AG04449 (cell line): Measurements from ENCODE around the gene FNTB.

ENCODE experiments used
- CTCF ChIA-PET: fragments of 350-600 bp; formaldehyde crosslinking; extraction: SDS; loops from one replicate; lab custom pipeline; 2021; ENCODE audit warnings: antibody characterized with exemption; lab: Yijun Ruan, JAX
- POLR2A ChIA-PET: fragments of 400-600, 350-600 bp; formaldehyde crosslinking; extraction: SDS; loops from one replicate; lab custom pipeline; 2020; ENCODE audit warnings: antibody characterized with exemption, inconsistent platforms; lab: Yijun Ruan, JAX
- DNase-seq: peaks from one replicate; pipeline ENCODE4 v3.0.0-alpha.2; 2010; ENCODE audit warnings: low read depth, low spot score
- H3K4me3 ChIP-seq: 2 replicates; pipeline ENCODE4 v1.5.1; 2011; ENCODE audit warnings: low read depth, mild to moderate bottlenecking, control low read depth, low read length
- CTCF ChIP-seq: IDR thresholded peaks from one replicate; pipeline ENCODE4 v1.5.1; 2011; ENCODE audit warnings: mild to moderate bottlenecking, moderate library complexity, low read length, control low read depth, inconsistent platforms; ENCODE audit not compliant: insufficient read depth; ENCODE audit errors: missing control alignments

The FNTB gene

GRCh38 chr14:64971943-64972791 is 14.5 kb upstream of the FNTB start, which contains the start of gene RAB15:
Gene RAB15 (minus strand): TSS chr14:64972336. CDS start chr14:64972076, 260 bp downstream.
- DNase-seq, result no peak
- TF ChIP-seq CTCF, result no peak
- H3K4me3 ChIP-seq, result peak within 1 kb of the TSS; percentile 76
- POLR2A ChIA-PET, result interaction anchor here (0.7 kb wide), 1 partner anchor 7 kb away, joined by 3 read pairs; no protein-coding TSS in a partner anchor
- CTCF ChIA-PET, result interaction anchor here (0.7 to 9.1 kb wide), 3 partner anchors 9 to 19 kb away, joined by 3 to 111 read pairs (median 3); partner anchors contain the start of gene FNTB

- H3K4me3 ChIP-seq, result no peak overlapping the region
- ChIA-PET POLR2A (no interaction called here), CTCF (interaction anchor here (9.1 kb wide), 1 partner anchor 11 kb away, joined by 111 read pairs; the partner anchor contains the start of gene FNTB)
- DNase-seq, result no peak
- TF ChIP-seq CTCF, result no peak
Measured at GRCh38 chr14:64973026-64973442, 13.7 kb upstream of the FNTB start.

GRCh38 chr14:64973826-64974225 is 12.9 kb upstream of the FNTB start:
- POLR2A ChIA-PET, result no interaction called here
- TF ChIP-seq CTCF, result no peak
- CTCF ChIA-PET, result interaction anchor here (9.1 kb wide), 1 partner anchor 10 kb away, joined by 111 read pairs; the partner anchor contains the start of gene FNTB
- H3K4me3 ChIP-seq, result no peak overlapping the region
- DNase-seq, result no peak

GRCh38 chr14:64974563-64974962 is 12.1 kb upstream of the FNTB start:
- TF ChIP-seq CTCF, result no peak
- no peak overlapping the region for H3K4me3 ChIP-seq
- DNase-seq, result no peak
- ChIA-PET POLR2A (interaction anchor here (1.1 kb wide), 1 partner anchor 12 kb away, joined by 6 read pairs; the partner anchor contains the start of gene FNTB), CTCF (interaction anchor here (1.3 to 9.1 kb wide), 2 partner anchors 10 to 45 kb away, joined by 7 to 111 read pairs; partner anchors contain the start of gene FNTB)

GRCh38 chr14:64979336-64980074 is 7.2 kb upstream of the FNTB start:
- TF ChIP-seq CTCF, result no peak
- ChIA-PET CTCF (interaction anchor here (1.0 to 16.5 kb wide), 4 partner anchors 10 to 156 kb away, joined by 3 to 277 read pairs (median 95); no protein-coding TSS in a partner anchor), POLR2A (interaction anchor here (0.6 kb wide), 1 partner anchor 8 kb away, joined by 3 read pairs; no protein-coding TSS in a partner anchor)
- H3K4me3 ChIP-seq, result no peak overlapping the region
- no peak for DNase-seq
